ENCODE results near the gene ERFE.

ERFE gene

GRCh38 chr2:238161291-238162051 lies 2.7 kb downstream of the ERFE start:
- intact Hi-C loops (cut with DNase I; ENCODE audit: low total_unique reads), result no loop called here
- H3K4me1 ChIP-seq, result peaks cover 0 to 27% (median 24%) of the 10 kb centered on the region in 4 donors
- no peaks in the 10 kb centered on the region for H3K9me3 ChIP-seq
- H3K27ac ChIP-seq, result no peak overlapping the region
- peak; percentile 15 to 56 for DNase-seq
- H3K36me3 ChIP-seq, result peaks cover 0 to 2% (median 0%) of the 10 kb centered on the region in 3 donors
- H3K4me3 ChIP-seq, result no peak overlapping the region
- TF ChIP-seq, protein P1, sequence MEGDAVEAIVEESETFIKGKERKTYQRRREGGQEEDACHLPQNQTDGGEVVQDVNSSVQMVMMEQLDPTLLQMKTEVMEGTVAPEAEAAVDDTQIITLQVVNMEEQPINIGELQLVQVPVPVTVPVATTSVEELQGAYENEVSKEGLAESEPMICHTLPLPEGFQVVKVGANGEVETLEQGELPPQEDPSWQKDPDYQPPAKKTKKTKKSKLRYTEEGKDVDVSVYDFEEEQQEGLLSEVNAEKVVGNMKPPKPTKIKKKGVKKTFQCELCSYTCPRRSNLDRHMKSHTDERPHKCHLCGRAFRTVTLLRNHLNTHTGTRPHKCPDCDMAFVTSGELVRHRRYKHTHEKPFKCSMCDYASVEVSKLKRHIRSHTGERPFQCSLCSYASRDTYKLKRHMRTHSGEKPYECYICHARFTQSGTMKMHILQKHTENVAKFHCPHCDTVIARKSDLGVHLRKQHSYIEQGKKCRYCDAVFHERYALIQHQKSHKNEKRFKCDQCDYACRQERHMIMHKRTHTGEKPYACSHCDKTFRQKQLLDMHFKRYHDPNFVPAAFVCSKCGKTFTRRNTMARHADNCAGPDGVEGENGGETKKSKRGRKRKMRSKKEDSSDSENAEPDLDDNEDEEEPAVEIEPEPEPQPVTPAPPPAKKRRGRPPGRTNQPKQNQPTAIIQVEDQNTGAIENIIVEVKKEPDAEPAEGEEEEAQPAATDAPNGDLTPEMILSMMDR (IDR thresholded peaks at IDR 0.05), result no peak
- peaks cover 0 to 64% of the 10 kb centered on the region in 2 donors for H3K27me3 ChIP-seq

DNA sequence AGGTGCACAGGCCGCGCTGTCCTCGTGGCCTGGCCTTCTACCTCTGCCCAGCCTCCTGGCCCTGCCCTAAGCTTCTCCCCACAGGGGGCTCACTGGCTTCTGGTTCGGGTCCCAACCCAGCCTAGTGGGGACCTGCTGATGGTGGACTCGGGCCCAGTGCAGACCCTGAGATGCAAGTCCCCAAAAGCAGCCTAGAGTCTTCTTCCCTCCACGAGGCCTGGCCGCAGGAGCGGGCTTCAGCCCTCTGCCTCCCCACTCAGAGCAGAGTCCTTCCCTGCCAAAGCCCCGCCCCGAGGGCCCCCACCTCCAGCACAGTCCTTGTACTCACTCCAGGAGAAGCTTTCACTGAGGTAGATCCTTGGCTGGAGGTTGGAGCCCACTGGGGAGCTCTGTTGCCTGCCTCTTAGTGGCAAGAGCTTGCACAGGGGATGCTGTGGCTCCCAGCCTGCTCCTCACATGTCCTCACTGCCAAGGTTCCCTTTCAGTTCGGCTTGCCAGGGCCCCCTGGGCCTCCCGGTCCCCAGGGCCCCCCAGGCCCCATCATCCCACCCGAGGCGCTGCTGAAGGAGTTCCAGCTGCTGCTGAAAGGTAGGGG lies 3.6 kb downstream of the ERFE start:
- TF ChIP-seq, protein P1 (IDR thresholded peaks at IDR 0.05), result no peak
- no peak overlapping the region for H3K4me3 ChIP-seq
- H3K36me3 ChIP-seq, result peaks cover 0 to 11% (median 3%) of the 10 kb centered on the region in 3 donors
- peaks cover 0 to 64% of the 10 kb centered on the region in 2 donors for H3K27me3 ChIP-seq
- DNase-seq, result peak in 1 of 2 donors; percentile 16
- H3K27ac ChIP-seq, result no peak overlapping the region
- no peaks in the 10 kb centered on the region for H3K9me3 ChIP-seq
- intact Hi-C loops (cut with DNase I; ENCODE audit: low total_unique reads), result no loop called here
- peaks cover 0 to 27% (median 24%) of the 10 kb centered on the region in 4 donors for H3K4me1 ChIP-seq

GRCh38 chr2:238162846-238163441 lies 4.2 kb downstream of the ERFE start:
- Histone ChIP-seq H3K27me3 (peaks cover 0 to 63% of the 10 kb centered on the region in 2 donors), H3K4me1 (peaks cover 0 to 27% (median 24%) of the 10 kb centered on the region in 4 donors), H3K4me3 (no peak overlapping the region), H3K9me3 (no peaks in the 10 kb centered on the region), H3K36me3 (peaks cover 0 to 17% (median 9%) of the 10 kb centered on the region in 3 donors), H3K27ac (no peak overlapping the region)
- TF ChIP-seq, protein P1 (IDR thresholded peaks at IDR 0.05), result no peak
- intact Hi-C loops (cut with DNase I; ENCODE audit: low total_unique reads), result no loop called here
- no peak for DNase-seq

DNA sequence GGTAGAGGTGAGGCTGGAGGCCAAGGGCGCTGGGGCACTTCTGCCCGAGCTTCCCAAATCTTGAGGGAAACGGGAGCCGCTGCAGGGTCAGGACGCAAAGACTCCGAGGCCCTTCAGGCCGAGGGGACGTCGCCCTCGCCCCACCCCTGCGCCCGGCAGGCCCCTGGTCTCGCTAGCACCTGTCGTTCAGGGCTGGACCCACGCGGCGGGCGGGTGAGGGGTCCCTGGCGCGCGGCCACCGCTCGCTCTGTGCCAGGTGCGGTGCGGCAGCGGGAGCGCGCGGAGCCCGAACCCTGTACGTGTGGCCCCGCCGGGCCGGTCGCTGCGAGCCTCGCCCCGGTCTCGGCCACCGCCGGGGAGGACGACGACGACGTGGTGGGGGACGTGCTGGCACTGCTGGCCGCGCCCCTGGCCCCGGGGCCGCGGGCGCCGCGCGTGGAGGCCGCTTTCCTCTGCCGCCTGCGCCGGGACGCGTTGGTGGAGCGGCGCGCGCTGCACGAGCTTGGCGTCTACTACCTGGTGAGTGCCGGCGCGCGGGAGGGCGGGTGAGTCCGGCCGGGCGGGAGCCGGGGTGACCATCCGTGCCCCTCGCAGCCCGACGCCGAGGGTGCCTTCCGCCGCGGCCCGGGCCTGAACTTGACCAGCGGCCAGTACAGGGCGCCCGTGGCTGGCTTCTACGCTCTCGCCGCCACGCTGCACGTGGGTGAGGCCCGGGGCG lies 4.9 kb downstream of the ERFE start:
- TF ChIP-seq, protein P1 (IDR thresholded peaks at IDR 0.05), result no peak

GRCh38 chr2:238164906-238165287 lies 6.1 kb downstream of the ERFE start:
- H3K4me1 ChIP-seq, result peaks cover 0 to 31% (median 24%) of the 10 kb centered on the region in 4 donors
- TF ChIP-seq, protein P1 (IDR thresholded peaks at IDR 0.05), result no peak
- peaks cover 0 to 28% (median 21%) of the 10 kb centered on the region in 3 donors for H3K36me3 ChIP-seq
- H3K4me3 ChIP-seq, result no peak overlapping the region
- DNase-seq, result no peak
- no peaks in the 10 kb centered on the region for H3K9me3 ChIP-seq
- no peak overlapping the region for H3K27ac ChIP-seq
- H3K27me3 ChIP-seq, result peaks cover 0 to 45% of the 10 kb centered on the region in 2 donors
- intact Hi-C loops (cut with DNase I; ENCODE audit: low total_unique reads), result no loop called here

More for the DNA sequence above, 4.9 kb downstream of the ERFE start:
- Histone ChIP-seq H3K4me3 (peak overlapping the region; percentile 4 to 17), H3K4me1 (peaks cover 0 to 28% (median 21%) of the 10 kb centered on the region in 4 donors), H3K27ac (no peak overlapping the region), H3K9me3 (no peaks in the 10 kb centered on the region), H3K27me3 (peaks cover 0 to 56% of the 10 kb centered on the region in 2 donors), H3K36me3 (peaks cover 0 to 24% (median 16%) of the 10 kb centered on the region in 3 donors)
- intact Hi-C loops (cut with DNase I; ENCODE audit: low total_unique reads), result no loop called here
- no peak for DNase-seq
